ENCODE results near the gene ORC6. TPM values are rescaled to one million over a fixed set of nuclear protein-coding genes. Genes with fewer than 3 reads are reported as not detected.

ORC6 gene
- total and polyA plus RNA-seq, 9 donors: 0.50 to 2.2 (median 1.6) TPM

- H3K27ac ChIP-seq: no peak overlapping the region
- 83 to 87% (median 86%) methylated on average over 14 to 15 of the region's 15 CpGs for WGBS, 3 donors
- H3K27me3 ChIP-seq: no peaks in the 10 kb centered on the region
- intact Hi-C loops (cut with DNase I): no loop called here
- no peaks in the 10 kb centered on the region for H3K4me1 ChIP-seq (ENCODE audit: insufficient read depth)
- TF ChIP-seq POLR2A (IDR thresholded peaks at IDR 0.05) (no peak), CTCF (IDR thresholded peaks at IDR 0.05) (no peak), EP300 (IDR thresholded peaks at IDR 0.05) (no peak)
- no peak overlapping the region for H3K4me3 ChIP-seq
- H3K36me3 ChIP-seq: no peaks in the 10 kb centered on the region
- H3K9me3 ChIP-seq: no peaks in the 10 kb centered on the region
- DNase-seq: no peak
These were observed 57.6 kb downstream of the ORC6 start for GRCh38 chr16:46746821-46747776.

Other genes with a start within 250 kb of the ORC6 start
- gene SHCBP1, start 68.3 kb upstream of the ORC6 start, total RNA-seq: 1 to 10 TPM in 3 of 7 donors, under 1 TPM in 4; 0.24 to 3.6 (median 0.56) TPM
- gene SHCBP1, start 68.3 kb upstream of the ORC6 start, polyA plus RNA-seq: 1 to 10 TPM in 1 of 2 donors, under 1 TPM in 1; 0.46 to 1.1 TPM
- 10 to 100 TPM; 29.2 to 92.0 (median 75.7) TPM for gene VPS35, start 481 bp upstream of the ORC6 start, total RNA-seq
- gene VPS35, start 481 bp upstream of the ORC6 start, polyA plus RNA-seq: 10 to 100 TPM; 27.6 to 67.5 TPM
- 1 to 10 TPM in 2 of 7 donors, under 1 TPM in 5; 0.24 to 2.0 (median 0.79) TPM for gene MYLK3, start 58.7 kb downstream of the ORC6 start, total RNA-seq
- gene MYLK3, start 58.7 kb downstream of the ORC6 start, polyA plus RNA-seq: under 1 TPM; 0.25 to 0.60 TPM
- gene C16orf87, start 141.5 kb downstream of the ORC6 start, total RNA-seq: 1 to 10 TPM; 4.5 to 5.7 (median 5.1) TPM
- gene C16orf87, start 141.5 kb downstream of the ORC6 start, polyA plus RNA-seq: 1 to 10 TPM; 4.0 to 7.6 TPM
- gene GPT2, start 194.7 kb downstream of the ORC6 start, total RNA-seq: 10 to 100 TPM in 3 of 7 donors, 1 to 10 TPM in 4; 2.2 to 30.7 (median 4.9) TPM
- gene GPT2, start 194.7 kb downstream of the ORC6 start, polyA plus RNA-seq: 1 to 10 TPM; 3.6 to 6.6 TPM

All from ovary (tissue), 9 donors.